ENCODE measurements around the gene TACC2. TPM values are rescaled to one million over a fixed set of nuclear protein-coding genes. Genes with fewer than 3 reads are reported as not detected.
A peak's percentile ranks its signal among the peaks of the same experiment; 100 is the strongest.

The TACC2 gene
- total RNA-seq, 1 donor from 2014 or later: 400 TPM

DNA sequence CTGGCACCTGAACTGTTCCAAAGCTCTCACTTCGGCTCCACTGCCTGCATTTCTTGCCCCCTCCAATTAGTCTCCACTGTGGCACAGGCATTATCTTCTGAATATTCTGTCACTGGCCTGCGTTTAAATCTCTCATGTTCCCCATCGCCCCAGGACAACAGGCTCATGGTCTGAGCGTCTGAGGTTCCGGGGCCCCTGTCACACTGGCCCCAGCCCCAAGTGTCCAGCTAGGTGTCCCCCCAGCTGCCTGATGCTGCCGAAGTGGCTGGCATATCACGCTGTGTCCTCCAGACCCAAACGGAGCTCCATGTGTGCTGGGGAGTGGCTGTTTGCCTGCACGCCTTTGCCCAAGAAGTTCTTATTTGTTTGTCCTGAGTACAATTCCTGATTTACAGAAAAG is 135.4 kb downstream of the TACC2 start:
- H3K36me3 ChIP-seq: peaks cover 6% of the 10 kb centered on the region
- DNase-seq: no peak
- TF ChIP-seq, protein P1, sequence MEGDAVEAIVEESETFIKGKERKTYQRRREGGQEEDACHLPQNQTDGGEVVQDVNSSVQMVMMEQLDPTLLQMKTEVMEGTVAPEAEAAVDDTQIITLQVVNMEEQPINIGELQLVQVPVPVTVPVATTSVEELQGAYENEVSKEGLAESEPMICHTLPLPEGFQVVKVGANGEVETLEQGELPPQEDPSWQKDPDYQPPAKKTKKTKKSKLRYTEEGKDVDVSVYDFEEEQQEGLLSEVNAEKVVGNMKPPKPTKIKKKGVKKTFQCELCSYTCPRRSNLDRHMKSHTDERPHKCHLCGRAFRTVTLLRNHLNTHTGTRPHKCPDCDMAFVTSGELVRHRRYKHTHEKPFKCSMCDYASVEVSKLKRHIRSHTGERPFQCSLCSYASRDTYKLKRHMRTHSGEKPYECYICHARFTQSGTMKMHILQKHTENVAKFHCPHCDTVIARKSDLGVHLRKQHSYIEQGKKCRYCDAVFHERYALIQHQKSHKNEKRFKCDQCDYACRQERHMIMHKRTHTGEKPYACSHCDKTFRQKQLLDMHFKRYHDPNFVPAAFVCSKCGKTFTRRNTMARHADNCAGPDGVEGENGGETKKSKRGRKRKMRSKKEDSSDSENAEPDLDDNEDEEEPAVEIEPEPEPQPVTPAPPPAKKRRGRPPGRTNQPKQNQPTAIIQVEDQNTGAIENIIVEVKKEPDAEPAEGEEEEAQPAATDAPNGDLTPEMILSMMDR (IDR thresholded peaks at IDR 0.05; ENCODE audit: borderline replicate concordance): no peak
- intact Hi-C loops (cut with micrococcal nuclease): no loop called here
- H3K27ac ChIP-seq (replicated peaks): peak overlapping the region; percentile 58
- H3K27me3 ChIP-seq (ENCODE audit: low read depth): no peaks in the 10 kb centered on the region
- peaks cover 82% of the 10 kb centered on the region for H3K4me1 ChIP-seq
- no peaks in the 10 kb centered on the region for H3K9me3 ChIP-seq (replicated peaks)
- H3K4me3 ChIP-seq: no peak overlapping the region

GRCh38 chr10:122124808-122125207 is 135.8 kb downstream of the TACC2 start:
- Histone ChIP-seq H3K9me3 (replicated peaks) (no peaks in the 10 kb centered on the region), H3K4me3 (no peak overlapping the region), H3K4me1 (peaks cover 81% of the 10 kb centered on the region), H3K36me3 (peaks cover under 1% of the 10 kb centered on the region), H3K27ac (replicated peaks) (peak overlapping the region; percentile 58), H3K27me3 (ENCODE audit: low read depth) (no peaks in the 10 kb centered on the region)
- intact Hi-C loops (cut with micrococcal nuclease): no loop called here
- TF ChIP-seq, protein P1 (IDR thresholded peaks at IDR 0.05; ENCODE audit: borderline replicate concordance): no peak
- no peak for DNase-seq

DNA sequence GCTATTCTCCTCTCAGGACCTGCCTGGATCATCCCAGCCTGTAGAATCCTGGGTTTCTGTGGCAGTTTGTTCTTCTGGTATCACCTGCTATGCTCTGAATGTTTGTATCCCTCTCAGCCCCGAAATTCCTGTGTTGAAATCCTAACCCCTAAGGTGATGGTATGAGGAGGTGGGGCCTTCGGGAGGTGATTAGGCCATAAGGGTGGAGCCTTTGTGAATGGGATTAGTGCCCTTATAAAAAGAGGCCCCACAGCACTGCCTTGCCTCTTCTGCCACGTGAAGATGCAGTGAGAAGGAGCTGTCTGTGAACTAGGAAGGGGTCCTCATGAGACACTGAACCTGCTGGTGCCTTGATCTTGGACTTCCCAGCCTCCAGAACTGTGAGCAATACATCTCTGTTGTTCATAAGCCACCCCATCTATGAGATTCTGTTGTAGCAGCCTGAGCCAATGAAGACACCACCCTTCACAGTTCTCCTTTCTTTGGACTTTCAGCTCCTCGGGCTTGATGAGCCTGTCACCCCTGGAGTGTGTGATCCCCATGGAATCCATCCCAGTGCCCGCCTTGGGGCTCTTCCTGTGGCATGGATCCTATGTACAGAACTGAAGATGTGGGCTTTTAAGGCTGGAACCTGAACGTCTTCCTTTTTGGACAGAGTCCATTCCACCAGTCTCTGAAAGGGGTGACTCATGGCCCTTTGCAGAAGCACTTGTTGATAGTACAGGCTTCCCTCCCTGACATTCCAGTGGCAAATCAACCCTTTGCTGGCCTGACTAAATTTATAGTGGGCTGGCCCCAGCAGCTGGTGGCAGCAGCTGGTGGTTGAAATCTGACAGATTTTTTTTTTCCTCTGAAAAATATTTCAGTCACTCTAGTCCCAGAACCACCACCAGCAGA is 138.0 kb downstream of the TACC2 start:
- H3K4me3 ChIP-seq: peak overlapping the region; percentile 44
- intact Hi-C loops (cut with micrococcal nuclease): no loop called here
- no peaks in the 10 kb centered on the region for H3K27me3 ChIP-seq (ENCODE audit: low read depth)
- H3K27ac ChIP-seq (replicated peaks): peak overlapping the region; percentile 91
- peaks cover 82% of the 10 kb centered on the region for H3K4me1 ChIP-seq
- TF ChIP-seq, protein P1 (IDR thresholded peaks at IDR 0.05; ENCODE audit: borderline replicate concordance): no peak
- H3K9me3 ChIP-seq (replicated peaks): no peaks in the 10 kb centered on the region
- DNase-seq: no peak
- no peaks in the 10 kb centered on the region for H3K36me3 ChIP-seq

- Histone ChIP-seq H3K27me3 (ENCODE audit: low read depth) (no peaks in the 10 kb centered on the region), H3K36me3 (peaks cover 7% of the 10 kb centered on the region), H3K4me3 (peak overlapping the region; percentile 44), H3K4me1 (peaks cover 83% of the 10 kb centered on the region), H3K27ac (replicated peaks) (peak overlapping the region; percentile 91), H3K9me3 (replicated peaks) (no peaks in the 10 kb centered on the region)
- no peak for DNase-seq
- TF ChIP-seq, protein P1 (IDR thresholded peaks at IDR 0.05; ENCODE audit: borderline replicate concordance): no peak
- intact Hi-C loops (cut with micrococcal nuclease): no loop called here
These were observed 139.0 kb downstream of the TACC2 start for GRCh38 chr10:122127943-122128342.

DNA sequence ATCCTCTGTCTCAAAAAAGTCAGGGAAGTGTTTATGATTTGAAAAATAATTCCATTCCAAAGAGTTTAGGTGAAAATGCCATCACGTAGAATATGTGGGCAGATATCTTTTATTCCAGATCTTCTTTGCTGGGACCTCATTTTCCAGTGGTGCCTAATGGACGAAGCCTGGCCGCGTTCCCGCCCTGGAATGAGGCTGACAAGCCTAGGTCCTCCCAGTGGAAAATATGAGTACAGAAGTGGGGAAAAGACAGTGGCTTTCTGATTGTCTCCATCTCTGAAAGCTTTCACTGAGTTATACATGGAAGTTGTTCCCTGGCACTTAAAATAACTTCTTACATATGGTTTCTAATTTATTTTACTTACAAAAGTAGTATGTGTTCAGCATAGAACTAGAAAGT is 139.4 kb downstream of the TACC2 start:
- H3K27me3 ChIP-seq (ENCODE audit: low read depth): no peaks in the 10 kb centered on the region
- peaks cover 12% of the 10 kb centered on the region for H3K36me3 ChIP-seq
- intact Hi-C loops (cut with micrococcal nuclease): no loop called here
- no peaks in the 10 kb centered on the region for H3K9me3 ChIP-seq (replicated peaks)
- peaks cover 83% of the 10 kb centered on the region for H3K4me1 ChIP-seq
- TF ChIP-seq, protein P1 (IDR thresholded peaks at IDR 0.05; ENCODE audit: borderline replicate concordance): peak; percentile 39
- DNase-seq: peak; percentile 82
- peak overlapping the region; percentile 91 for H3K27ac ChIP-seq (replicated peaks)
- H3K4me3 ChIP-seq: peak overlapping the region; percentile 44
